ENCODE measurements around the gene PMP22. TPM values are rescaled to one million over a fixed set of nuclear protein-coding genes. Genes with fewer than 3 reads are reported as not detected.
A peak's percentile ranks its signal among the peaks of the same experiment; 100 is the strongest.
"Not testable (repeated sequence)": the region's sequence is repeated elsewhere in the genome, so short reads cannot be mapped to it uniquely, and the experiment has no call there.

The PMP22 gene
- total RNA-seq, 1 experiment from 2014 or later: 56.1 TPM

DNA sequence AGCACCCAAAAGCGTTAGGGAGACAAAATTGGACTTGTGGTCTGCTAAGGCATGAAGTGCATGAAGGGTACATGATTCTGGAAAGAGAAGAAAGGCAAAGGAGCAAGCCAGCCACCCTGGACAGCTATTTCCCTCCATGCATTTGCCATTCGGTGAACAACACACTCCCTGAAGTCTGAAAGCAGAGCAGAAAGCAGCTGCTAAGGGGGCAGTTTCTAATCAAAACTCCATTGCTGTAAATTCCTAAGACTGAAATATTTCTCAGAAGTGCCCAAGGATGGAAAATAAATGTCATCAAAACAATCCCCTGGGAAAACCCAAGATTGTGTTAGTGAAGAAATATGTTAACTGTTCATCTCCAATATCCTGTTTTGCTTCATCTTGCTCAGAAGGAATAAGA lies 44.3 kb downstream of the PMP22 start:
- no peak for DNase-seq (ENCODE audit: extremely low read depth, low read depth)

DNA sequence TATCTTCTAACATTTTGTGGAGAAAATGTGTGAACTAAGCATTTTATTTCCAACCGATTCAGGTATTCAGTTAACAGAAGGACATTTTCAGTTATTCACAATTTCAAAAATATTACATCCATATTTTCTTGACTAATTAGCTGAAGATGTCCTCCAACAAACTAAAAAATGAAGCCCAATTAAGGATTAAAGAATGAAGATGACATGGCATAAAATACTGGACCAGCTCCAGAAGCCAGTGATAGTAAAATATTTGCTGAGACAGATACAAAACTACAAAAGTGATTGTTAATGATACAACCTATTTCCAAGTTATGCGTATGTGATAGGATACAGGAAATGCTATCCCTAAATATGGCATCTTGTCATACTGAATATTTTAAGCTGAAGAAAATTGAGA lies 48.6 kb downstream of the PMP22 start:
- no peak for DNase-seq (ENCODE audit: extremely low read depth, low read depth)

DNA sequence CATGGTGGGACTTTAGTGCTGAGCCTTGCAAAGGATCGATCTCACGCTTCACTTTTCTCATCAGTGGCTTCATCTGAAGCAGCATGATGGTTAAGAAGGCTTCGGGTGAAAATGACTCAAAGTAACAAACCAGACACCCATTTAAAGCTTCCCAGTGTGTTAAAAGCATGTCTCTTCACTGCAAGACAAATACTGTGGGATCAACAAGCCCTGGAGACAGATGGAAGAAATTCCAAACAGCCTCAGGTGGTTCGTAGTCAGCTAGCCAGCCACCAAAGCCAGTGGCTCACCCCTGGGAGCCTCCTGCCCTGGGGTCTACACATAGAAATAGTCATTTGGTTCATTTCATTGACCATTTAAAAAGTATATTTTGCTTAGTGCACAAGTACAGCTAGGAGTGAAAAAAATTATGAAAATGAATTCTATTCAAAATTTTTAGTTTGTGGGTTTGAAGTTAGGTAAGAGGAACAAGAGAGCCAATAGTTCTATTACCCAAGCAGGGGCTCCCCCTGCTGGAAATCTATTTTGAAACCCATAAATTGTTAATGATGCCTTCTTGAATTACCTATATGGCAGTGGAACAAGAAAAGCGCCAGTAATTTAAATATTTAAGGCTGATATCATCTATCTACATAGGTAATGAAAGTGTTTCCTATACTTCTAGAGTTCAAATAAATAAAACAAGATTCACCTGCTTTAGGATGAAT lies 51.6 kb downstream of the PMP22 start:
- DNase-seq (ENCODE audit: extremely low read depth, low read depth): peak; percentile 20

DNA sequence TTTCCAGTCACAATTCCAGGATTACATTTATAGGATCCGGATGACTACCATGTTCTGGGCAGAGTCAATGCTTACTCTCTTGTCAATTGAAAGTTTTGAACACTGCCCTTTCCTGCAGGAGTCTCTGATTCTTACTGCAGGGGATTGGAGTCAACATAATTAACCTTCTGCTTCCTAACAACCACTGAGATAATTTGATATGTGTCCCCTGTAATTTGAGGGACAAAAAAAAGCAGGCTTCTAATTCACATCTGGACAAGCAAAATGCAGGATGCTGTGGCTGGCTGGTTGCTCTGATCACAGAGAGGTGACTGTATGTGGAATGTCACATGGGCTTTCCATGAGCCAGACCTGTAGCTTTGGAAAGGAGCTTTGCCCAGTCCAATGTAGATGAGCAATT lies 54.9 kb downstream of the PMP22 start:
- no peak for DNase-seq (ENCODE audit: extremely low read depth, low read depth)

DNA sequence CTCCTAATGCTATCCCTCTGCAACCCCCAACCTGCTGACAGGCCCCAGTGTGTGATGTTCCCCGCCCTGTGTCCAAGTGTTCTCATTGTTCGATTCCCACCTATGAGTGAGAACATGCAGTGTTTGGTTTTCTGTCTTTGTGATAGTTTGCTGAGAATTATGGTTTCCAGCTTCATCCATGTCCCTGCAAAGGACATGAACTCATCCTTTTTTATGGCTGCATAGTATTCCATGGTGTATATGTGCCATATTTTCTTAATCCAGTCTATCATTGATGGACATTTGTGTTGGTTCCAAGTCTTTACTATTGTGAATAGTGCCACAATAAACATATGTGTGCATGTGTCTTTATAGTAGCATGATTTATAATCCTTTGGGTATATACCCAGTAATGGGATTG lies 62.1 kb downstream of the PMP22 start:
- DNase-seq (ENCODE audit: extremely low read depth, low read depth): not testable (repeated sequence)

DNA sequence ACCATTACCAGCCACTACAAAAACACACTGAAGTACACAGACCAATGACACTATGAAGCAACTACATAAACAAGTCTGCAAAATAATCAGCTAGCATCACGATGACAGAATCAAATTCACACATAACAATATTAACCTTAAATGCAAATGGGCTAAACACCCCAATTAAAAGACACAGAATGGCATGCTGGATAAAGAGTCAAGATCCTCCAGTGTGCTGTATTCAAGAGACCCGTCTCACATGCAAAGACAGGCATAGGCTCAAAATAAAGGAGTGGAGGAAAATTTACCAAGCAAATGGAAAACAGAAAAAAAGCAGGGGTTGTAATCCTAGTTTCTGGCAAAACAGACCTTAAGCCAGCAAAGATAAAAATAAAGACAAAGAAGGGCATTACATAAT lies 64.6 kb downstream of the PMP22 start:
- DNase-seq (ENCODE audit: extremely low read depth, low read depth): not testable (repeated sequence)

DNA sequence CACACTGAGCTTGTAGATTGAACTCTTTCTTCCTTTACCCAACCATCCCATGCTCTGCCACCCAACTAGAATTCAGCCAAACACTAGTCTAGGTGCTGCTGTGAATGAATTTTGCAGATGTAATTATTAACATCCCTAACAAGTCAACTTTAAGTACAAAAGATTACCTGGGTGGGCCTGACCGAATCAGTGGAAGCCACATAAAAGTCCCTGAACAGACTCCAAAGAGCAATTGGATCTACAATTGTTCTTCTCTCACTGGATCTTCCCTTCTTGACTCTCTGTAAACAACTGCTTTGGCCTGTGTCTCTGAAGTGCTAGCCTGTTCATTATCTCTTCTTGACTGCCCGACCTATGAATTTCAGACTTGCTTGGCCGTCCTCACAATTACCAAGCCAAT lies 67.9 kb downstream of the PMP22 start:
- no peak for DNase-seq (ENCODE audit: extremely low read depth, low read depth)

DNA sequence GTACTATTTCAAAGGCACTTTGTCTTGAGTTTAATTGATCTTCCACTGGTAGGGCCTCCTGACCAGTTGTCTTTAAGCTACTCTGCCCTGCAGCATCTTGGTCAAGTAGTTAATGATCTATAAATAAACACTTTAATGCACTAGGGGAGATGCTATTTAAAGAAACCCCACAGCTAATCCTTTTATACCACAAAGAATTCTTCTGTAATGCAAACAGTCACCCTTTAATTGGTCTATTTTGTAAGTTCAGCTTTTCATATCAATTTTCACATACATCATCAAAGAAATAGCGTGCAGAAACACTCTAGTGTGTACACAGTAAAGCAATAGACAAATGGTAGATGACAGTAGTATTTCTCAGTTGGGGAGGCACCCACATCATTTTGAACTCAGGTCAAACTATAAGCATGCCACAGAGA lies 70.3 kb downstream of the PMP22 start:
- DNase-seq (ENCODE audit: extremely low read depth, low read depth): no peak

DNA sequence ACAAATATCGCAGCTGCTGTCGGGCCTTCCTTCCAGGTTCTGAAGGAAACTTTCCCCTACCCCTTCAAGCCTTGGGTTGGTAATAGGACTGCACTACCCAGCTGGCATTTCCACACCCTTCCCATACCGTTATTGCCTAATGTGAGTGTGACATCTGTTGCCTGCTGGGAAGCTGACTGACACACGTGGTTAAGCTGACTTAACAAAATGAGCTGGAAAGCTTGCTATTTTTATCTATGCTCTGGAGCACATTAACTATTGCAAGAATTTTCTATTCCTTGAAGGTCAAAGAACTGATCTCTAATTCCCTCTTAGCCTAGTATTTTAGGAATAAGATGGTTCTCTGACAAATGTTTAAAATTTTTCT lies 79.5 kb downstream of the PMP22 start:
- DNase-seq (ENCODE audit: extremely low read depth, low read depth): no peak

DNA sequence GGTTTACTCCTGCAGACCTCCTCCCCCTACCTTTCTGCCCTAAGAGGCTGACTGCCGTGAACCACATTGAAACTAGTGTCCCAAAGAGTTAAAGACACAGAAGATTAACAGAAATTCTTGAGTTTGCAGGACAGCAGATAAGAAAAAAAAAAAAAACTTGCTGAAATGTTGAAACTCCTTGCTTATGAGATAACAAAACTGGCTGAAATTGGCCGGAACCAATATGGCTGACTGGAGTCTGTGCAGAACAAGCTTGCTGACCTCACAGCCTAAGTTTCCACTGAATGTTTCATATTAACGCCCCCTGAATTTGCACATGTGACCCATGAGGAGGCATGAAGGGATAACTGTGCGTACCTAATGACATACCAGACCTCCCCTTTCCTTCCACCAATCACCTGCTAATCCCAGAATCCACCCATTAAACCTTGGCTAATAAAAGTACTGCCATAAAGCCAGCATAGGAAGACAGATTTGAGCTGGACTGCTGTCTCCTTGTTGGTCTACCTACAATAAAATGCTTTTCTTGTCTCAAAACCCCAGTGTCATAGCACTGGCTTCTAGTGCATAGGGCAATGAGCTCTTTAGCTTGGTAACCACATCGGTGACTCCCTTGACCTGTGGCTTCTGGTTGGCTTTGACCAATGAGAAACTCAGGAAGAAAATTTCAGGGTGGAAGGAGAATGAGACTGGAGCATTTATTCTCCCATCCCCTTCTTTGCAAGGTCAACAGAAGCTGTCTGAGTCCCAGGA lies 80.1 kb downstream of the PMP22 start:
- DNase-seq (ENCODE audit: extremely low read depth, low read depth): no peak

DNA sequence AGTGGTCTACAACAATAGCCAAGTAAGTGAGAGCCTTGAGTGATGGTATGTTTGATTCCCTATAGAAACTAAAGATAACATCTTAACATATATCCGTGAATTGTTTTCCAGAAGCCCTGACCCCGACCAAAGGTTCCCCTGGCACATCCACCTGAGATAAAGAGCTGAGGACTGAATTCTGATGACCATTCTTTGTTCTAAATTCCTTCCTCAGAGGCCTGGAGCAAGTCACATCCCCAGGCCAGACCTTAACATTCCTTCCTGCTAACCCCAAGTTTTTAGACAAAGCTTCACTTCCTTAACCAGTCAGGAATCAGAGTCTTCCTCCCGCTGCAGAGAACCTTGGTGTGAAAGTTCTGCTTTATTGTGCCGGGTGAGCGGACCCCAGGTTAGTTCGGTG lies 83.3 kb downstream of the PMP22 start:
- DNase-seq (ENCODE audit: extremely low read depth, low read depth): no peak

DNA sequence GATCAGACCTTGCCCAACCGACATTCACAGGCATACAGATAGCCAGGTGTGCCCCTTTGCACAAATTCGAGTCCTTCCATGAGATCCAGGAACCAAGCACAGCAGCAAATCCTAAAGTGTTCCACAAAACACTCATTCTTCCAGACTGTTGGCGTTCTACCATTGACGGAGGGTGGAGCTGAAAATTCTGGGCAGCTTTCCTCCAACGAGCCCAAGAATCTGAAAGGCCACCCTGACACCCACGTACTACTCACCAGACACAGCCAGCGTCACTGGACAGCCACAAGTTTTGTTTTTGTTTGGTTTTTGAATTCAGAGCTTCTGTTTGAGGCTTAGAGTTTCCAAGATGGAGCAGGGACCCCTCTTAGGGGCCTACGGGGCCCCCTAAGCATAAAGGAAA lies 83.8 kb downstream of the PMP22 start:
- DNase-seq (ENCODE audit: extremely low read depth, low read depth): no peak

DNA sequence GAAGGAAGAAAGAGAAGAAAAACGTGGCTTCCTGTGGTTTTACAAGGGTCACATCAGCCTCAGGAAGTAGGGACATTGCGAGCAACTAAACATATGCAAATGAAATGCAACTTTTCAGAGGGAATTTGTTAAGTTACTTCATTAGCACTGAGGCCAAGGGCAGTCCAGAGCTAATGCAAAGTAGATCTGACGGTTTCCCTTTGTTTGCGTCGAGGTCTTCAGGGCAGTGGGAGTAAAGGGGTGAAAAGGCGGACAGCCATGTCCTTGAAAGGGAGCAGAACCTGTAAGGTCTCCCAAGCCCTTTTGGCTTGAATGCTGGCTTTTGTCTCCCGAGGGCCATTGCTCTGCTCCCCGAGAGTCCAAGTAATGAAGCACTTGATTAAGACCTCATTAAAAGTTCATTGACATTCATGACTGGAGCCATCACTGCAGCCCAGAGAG lies 85.0 kb downstream of the PMP22 start:
- DNase-seq (ENCODE audit: extremely low read depth, low read depth): no peak

Small RNA genes within 50 kb of the gene (small RNA-seq; reads per million reads assigned to genes)
- gene MIR4731: 0 to 0.06 reads per million in 2 experiments
- 0 reads per million in 2 experiments for gene RNU6-799P

Other genes starting within 250 kb of the PMP22 start
- gene TEKT3, start 76.3 kb upstream of the PMP22 start, total RNA-seq (2014; rRNA removed; shearing (Covaris generic)): not detected in 2 replicates
- 2.6 and 7.6 TPM in 2 replicates for gene CDRT4, start 202.3 kb upstream of the PMP22 start, total RNA-seq (2014; rRNA removed; shearing (Covaris generic))

Measured in NCI-H460 (cell line).